HEK293 (cell line): ENCODE measurements around the gene ZNF546.

Experiments used
- CTCF ChIA-PET: fragments of 350-600 bp; formaldehyde crosslinking; extraction: SDS; loops from one replicate; lab custom pipeline; 2021; ENCODE audit warnings: antibody characterized with exemption; lab: Yijun Ruan, JAX
- POLR2A ChIA-PET: fragments of 300-600 bp; formaldehyde crosslinking; extraction: SDS; loops from one replicate; lab custom pipeline; 2020; ENCODE audit warnings: antibody characterized with exemption, inconsistent platforms; lab: Yijun Ruan, JAX
- H3K27ac ChIP-seq: fragments of 200-500 bp; sonication (Bioruptor generic); 2 replicates; pipeline ENCODE4 v1.5.1; 2014; ENCODE audit warnings: low read depth, low read length, control low read depth, inconsistent platforms; ENCODE audit errors: extremely low read depth
- H3K36me3 ChIP-seq, 2 experiments: fragments of 200-500 bp in 1 of 2; sonication (Bioruptor generic) in 1 of 2; 1 replicate in 1 of 2; 2 replicates in 1 of 2; pipeline ENCODE4 v1.5.1; 2014 to 2017; ENCODE audit warnings: inconsistent platforms in 2 of 2, low read length in 2 of 2; ENCODE audit not compliant: control insufficient read depth in 2 of 2, insufficient read depth in 1 of 2
- H3K4me1 ChIP-seq: fragments of 200-500 bp; sonication (Bioruptor generic); 2 replicates; pipeline ENCODE4 v1.5.1; 2014; ENCODE audit warnings: mild to moderate bottlenecking, low read length, inconsistent platforms; ENCODE audit not compliant: control insufficient read depth, insufficient read depth
- H3K4me3 ChIP-seq: 2 replicates; pipeline ENCODE4 v1.5.1; 2011; ENCODE audit warnings: low read depth, mild to moderate bottlenecking, control low read depth, low read length, moderate library complexity
- H3K9me3 ChIP-seq: fragments of 200-500 bp; sonication (Bioruptor generic); 2 replicates; pipeline ENCODE4 v1.5.1; 2014; ENCODE audit warnings: low read depth, low read length, inconsistent platforms; ENCODE audit not compliant: control insufficient read depth, insufficient read depth
- BCL11A ChIP-seq: fragments of 450-650 bp; formaldehyde crosslinking; IDR thresholded peaks from 2 replicates; pipeline ENCODE4 v1.5.1; 2016; ENCODE audit warnings: low read depth, missing biosample characterization, missing genetic modification characterization
- BCL11B ChIP-seq: fragments of 450-650 bp; formaldehyde crosslinking; IDR thresholded peaks from 2 replicates; pipeline ENCODE4 v1.5.1; 2016; ENCODE audit warnings: low read depth, missing biosample characterization, missing genetic modification characterization
- GLIS2 ChIP-seq: fragments of 450-650 bp; formaldehyde crosslinking; IDR thresholded peaks from 2 replicates; pipeline ENCODE4 v1.5.1; 2016; ENCODE audit warnings: missing biosample characterization, missing genetic modification characterization
- HOXC10 ChIP-seq: sonication (generic); formaldehyde crosslinking; IDR thresholded peaks from 2 replicates; pipeline ENCODE4 v1.8.1; 2023; ENCODE audit warnings: mild to moderate bottlenecking, missing genetic modification reagents
- KLF7 ChIP-seq: fragments of 450-650 bp; formaldehyde crosslinking; IDR thresholded peaks from 2 replicates; pipeline ENCODE4 v1.5.1; 2016; ENCODE audit warnings: missing biosample characterization, missing genetic modification characterization, borderline replicate concordance
- SALL2 ChIP-seq: fragments of 450-650 bp; formaldehyde crosslinking; IDR thresholded peaks from 2 replicates; pipeline ENCODE4 v1.5.0; 2017; ENCODE audit warnings: missing biosample characterization, mild to moderate bottlenecking, missing genetic modification characterization, borderline replicate concordance
- SCRT2 ChIP-seq: fragments of 450-650 bp; formaldehyde crosslinking; IDR thresholded peaks from 2 replicates; pipeline ENCODE4 v1.5.1; 2016; ENCODE audit warnings: missing biosample characterization, missing genetic modification characterization
- SETDB1 ChIP-seq: IDR thresholded peaks from one replicate; pipeline ENCODE4 v1.6.1; 2017; ENCODE audit warnings: mild to moderate bottlenecking, low read length, moderate library complexity, mixed read lengths; ENCODE audit not compliant: insufficient read length
- SP3 ChIP-seq: fragments of 450-650 bp; formaldehyde crosslinking; IDR thresholded peaks from 2 replicates; pipeline ENCODE4 v1.5.1; 2016; ENCODE audit warnings: missing biosample characterization, missing genetic modification characterization
- TRIM28 ChIP-seq: IDR thresholded peaks from 2 replicates; pipeline ENCODE4 v1.6.1; 2011; ENCODE audit warnings: low read length, control low read depth, borderline replicate concordance
- ZNF155 ChIP-seq: fragments of 450-650 bp; formaldehyde crosslinking; IDR thresholded peaks from 2 replicates; pipeline ENCODE4 v1.5.1; 2016; ENCODE audit warnings: missing biosample characterization, missing genetic modification characterization
- ZNF19 ChIP-seq: fragments of 450-650 bp; formaldehyde crosslinking; IDR thresholded peaks from 2 replicates; pipeline ENCODE4; 2016; ENCODE audit warnings: missing biosample characterization, missing genetic modification characterization, low read depth
- ZNF221 ChIP-seq: fragments of 450-650 bp; formaldehyde crosslinking; IDR thresholded peaks from 2 replicates; pipeline ENCODE4 v1.5.1; 2017; ENCODE audit warnings: missing biosample characterization, missing genetic modification characterization, borderline replicate concordance
- ZNF274 ChIP-seq, 2 experiments: fragments of 200-500 bp in 1 of 2; fragments of 450-650 bp in 1 of 2; sonication (Bioruptor generic) in 1 of 2; formaldehyde crosslinking in 1 of 2; IDR thresholded peaks; 2 replicates each; pipeline versions ENCODE4 v1.5.1 to v1.6.1; 2014 to 2016; ENCODE audit warnings: borderline replicate concordance in 1 of 2, inconsistent platforms in 1 of 2, low read length in 1 of 2, missing biosample characterization in 1 of 2, missing genetic modification characterization in 1 of 2
- ZNF302 ChIP-seq: fragments of 450-650 bp; formaldehyde crosslinking; IDR thresholded peaks from 2 replicates; pipeline ENCODE4 v1.5.1; 2016; ENCODE audit warnings: missing biosample characterization, missing genetic modification characterization, low read depth
- ZNF341 ChIP-seq: fragments of 450-650 bp; formaldehyde crosslinking; IDR thresholded peaks from 2 replicates; pipeline ENCODE4; 2016; ENCODE audit warnings: low read depth, missing biosample characterization, missing genetic modification characterization
- ZNF354C ChIP-seq: fragments of 450-650 bp; formaldehyde crosslinking; IDR thresholded peaks from 2 replicates; pipeline ENCODE4 v1.5.1; 2016; ENCODE audit warnings: missing biosample characterization, missing genetic modification characterization, low read depth, borderline replicate concordance
- ZNF394 ChIP-seq: fragments of 450-650 bp; formaldehyde crosslinking; IDR thresholded peaks from 2 replicates; pipeline ENCODE4 v1.5.1; 2016; ENCODE audit warnings: missing biosample characterization, missing genetic modification characterization, mild to moderate bottlenecking, moderate library complexity, borderline replicate concordance
- ZNF433 ChIP-seq: fragments of 450-650 bp; formaldehyde crosslinking; IDR thresholded peaks from 2 replicates; pipeline ENCODE4 v1.5.1; 2016; ENCODE audit warnings: missing biosample characterization, missing genetic modification characterization, low read depth
- ZNF626 ChIP-seq: fragments of 450-650 bp; sonication (Bioruptor Pico); formaldehyde crosslinking; IDR thresholded peaks from 2 replicates; pipeline ENCODE4 v1.5.1; 2018; ENCODE audit warnings: missing biosample characterization, missing genetic modification characterization, inconsistent platforms
- ZNF658 ChIP-seq: fragments of 450-650 bp; formaldehyde crosslinking; IDR thresholded peaks from 2 replicates; pipeline ENCODE4; 2016; ENCODE audit warnings: missing biosample characterization, missing genetic modification characterization
- ZNF777 ChIP-seq: fragments of 450-650 bp; formaldehyde crosslinking; IDR thresholded peaks from 2 replicates; pipeline ENCODE4 v1.5.1; 2017; ENCODE audit warnings: missing biosample characterization, missing genetic modification characterization, borderline replicate concordance
- TF ChIP-seq, protein P1 (sequence below): fragments of 450-650 bp; formaldehyde crosslinking; IDR thresholded peaks from 2 replicates; pipeline ENCODE4 v1.5.1; 2016; ENCODE audit warnings: missing biosample characterization, missing genetic modification characterization
- TF ChIP-seq, protein P2 (sequence below): fragments of 450-650 bp; formaldehyde crosslinking; IDR thresholded peaks from 2 replicates; pipeline ENCODE4 v1.5.1; 2016; ENCODE audit warnings: missing biosample characterization, missing genetic modification characterization

ZNF546 gene

DNA sequence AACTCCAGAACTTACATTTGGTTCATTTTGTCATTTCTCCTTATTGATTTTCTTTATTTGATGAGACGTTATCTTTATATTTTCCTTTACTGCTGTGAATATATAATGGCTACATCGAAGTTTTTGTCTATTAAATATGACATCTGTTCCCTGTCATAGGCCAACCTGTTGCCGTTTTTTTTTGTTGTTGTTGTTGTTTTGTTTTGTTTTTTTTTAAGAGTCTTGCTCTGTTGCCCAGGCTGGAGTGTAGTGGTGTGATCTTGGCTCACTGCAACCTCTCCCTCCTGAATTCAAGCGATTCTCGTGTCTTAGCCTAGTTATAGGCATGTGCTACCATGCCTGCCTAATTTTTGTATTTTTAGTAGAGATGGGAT lies 29.7 kb downstream of the ZNF546 start (continued):
- TF ChIP-seq ZNF302 (tag by site-specific recombination) (0 out of 2 replicates have a peak, but pooled peaks have one; percentile 32), ZNF341 (no peak), BCL11A (tag by site-specific recombination) (no peak), ZNF354C (tag by site-specific recombination) (no peak), ZNF658 (tag by site-specific recombination) (no peak), SP3 (no peak), SCRT2 (peak; percentile 82), ZNF777 (no peak), ZNF221 (no peak)

DNA sequence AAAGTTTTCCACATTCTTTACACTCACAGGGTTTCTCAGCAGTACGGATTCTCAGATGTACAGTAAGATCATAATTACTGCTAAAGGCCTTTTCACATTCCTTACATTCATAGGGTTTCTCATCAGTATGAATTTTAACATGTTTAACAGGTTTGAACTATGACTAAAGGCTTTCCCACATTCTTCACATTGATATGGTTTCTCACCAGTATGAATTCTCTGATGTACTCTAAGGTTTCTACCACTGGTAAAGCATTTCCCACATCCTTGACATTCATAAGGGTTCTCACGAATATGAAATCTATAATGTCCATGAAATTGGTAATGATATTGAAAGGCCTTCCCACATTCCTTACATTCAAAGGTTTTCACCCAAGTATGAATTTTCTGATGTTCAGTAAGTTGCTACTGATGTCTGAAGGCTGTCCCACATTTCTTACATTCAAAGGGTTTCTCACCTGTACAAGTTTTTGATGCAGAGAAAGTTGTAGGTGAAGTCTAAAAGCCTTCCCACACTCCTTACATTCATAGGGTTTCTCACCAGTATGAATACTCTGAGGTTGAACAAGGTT lies 37.2 kb downstream of the ZNF546 start:
- peaks cover 65% of the 10 kb centered on the region for H3K9me3 ChIP-seq
- TF ChIP-seq SP3 (no peak), SALL2 (tag by site-specific recombination) (no peak), ZNF19 (no peak), HOXC10 (CRISPR knock-in tag) (no peak), GLIS2 (no peak), SETDB1 (peak; percentile 97), ZNF221 (no peak), ZNF626 (tag by site-specific recombination) (no peak), KLF7 (tag by site-specific recombination) (no peak), ZNF433 (tag by site-specific recombination) (no peak), ZNF155 (tag by site-specific recombination) (no peak), ZNF394 (no peak), ZNF274 (IDR thresholded peaks at IDR 0.05; ENCODE audit: low read length) (peak; percentile 77), ZNF274 (tag by site-specific recombination; IDR thresholded peaks at IDR 0.05; ENCODE audit: borderline replicate concordance) (peak; percentile 98), BCL11B (tag by site-specific recombination) (no peak), TRIM28 (peak; percentile 86; the same call in 1 of the 2 replicates)
- TF ChIP-seq, protein P1, sequence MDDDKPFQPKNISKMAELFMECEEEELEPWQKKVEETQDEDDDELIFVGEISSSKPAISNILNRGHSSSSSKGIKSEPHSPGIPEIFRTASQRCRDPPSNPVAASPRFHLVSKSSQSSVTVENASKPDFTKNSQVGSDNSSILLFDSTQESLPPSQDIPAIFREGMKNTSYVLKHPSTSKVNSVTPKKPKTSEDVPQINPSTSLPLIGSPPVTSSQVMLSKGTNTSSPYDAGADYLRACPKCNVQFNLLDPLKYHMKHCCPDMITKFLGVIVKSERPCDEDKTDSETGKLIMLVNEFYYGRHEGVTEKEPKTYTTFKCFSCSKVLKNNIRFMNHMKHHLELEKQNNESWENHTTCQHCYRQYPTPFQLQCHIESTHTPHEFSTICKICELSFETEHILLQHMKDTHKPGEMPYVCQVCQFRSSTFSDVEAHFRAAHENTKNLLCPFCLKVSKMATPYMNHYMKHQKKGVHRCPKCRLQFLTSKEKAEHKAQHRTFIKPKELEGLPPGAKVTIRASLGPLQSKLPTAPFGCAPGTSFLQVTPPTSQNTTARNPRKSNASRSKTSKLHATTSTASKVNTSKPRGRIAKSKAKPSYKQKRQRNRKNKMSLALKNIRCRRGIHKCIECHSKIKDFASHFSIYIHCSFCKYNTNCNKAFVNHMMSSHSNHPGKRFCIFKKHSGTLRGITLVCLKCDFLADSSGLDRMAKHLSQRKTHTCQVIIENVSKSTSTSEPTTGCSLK (tag by site-specific recombination): no peak
- TF ChIP-seq, protein P2, sequence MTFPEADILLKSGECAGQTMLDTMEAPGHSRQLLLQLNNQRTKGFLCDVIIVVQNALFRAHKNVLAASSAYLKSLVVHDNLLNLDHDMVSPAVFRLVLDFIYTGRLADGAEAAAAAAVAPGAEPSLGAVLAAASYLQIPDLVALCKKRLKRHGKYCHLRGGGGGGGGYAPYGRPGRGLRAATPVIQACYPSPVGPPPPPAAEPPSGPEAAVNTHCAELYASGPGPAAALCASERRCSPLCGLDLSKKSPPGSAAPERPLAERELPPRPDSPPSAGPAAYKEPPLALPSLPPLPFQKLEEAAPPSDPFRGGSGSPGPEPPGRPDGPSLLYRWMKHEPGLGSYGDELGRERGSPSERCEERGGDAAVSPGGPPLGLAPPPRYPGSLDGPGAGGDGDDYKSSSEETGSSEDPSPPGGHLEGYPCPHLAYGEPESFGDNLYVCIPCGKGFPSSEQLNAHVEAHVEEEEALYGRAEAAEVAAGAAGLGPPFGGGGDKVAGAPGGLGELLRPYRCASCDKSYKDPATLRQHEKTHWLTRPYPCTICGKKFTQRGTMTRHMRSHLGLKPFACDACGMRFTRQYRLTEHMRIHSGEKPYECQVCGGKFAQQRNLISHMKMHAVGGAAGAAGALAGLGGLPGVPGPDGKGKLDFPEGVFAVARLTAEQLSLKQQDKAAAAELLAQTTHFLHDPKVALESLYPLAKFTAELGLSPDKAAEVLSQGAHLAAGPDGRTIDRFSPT: no peak
- ChIA-PET CTCF (interaction anchor here (0.7 to 1.1 kb wide), 2 partner anchors 14 to 132 kb away, joined by 4 read pairs; no protein-coding TSS in a partner anchor), POLR2A (no interaction called here)
- no peak overlapping the region for H3K27ac ChIP-seq
- H3K4me3 ChIP-seq: no peak overlapping the region
- no peaks in the 10 kb centered on the region for H3K4me1 ChIP-seq
- H3K36me3 ChIP-seq: peaks cover 0 to 35% of the 10 kb centered on the region in 2 experiments; a peak in 2 of 3 replicates
